Measurements from ENCODE around the gene KDM4C.

Gene KDM4C

GRCh38 chr9:7067169-7067568 lies 309.4 kb downstream of the KDM4C start:
- DNase-seq = no peak

GRCh38 chr9:7071916-7072315 lies 314.1 kb downstream of the KDM4C start:
- DNase-seq = no peak

GRCh38 chr9:7073706-7074105 lies 315.9 kb downstream of the KDM4C start:
- no peak for DNase-seq

- no peak for DNase-seq
Observed at GRCh38 chr9:7075154-7075553, 317.4 kb downstream of the KDM4C start.

GRCh38 chr9:7079051-7079450 lies 321.3 kb downstream of the KDM4C start:
- no peak for DNase-seq

GRCh38 chr9:7081065-7081600 lies 323.4 kb downstream of the KDM4C start:
- DNase-seq = no peak

GRCh38 chr9:7083192-7083591 lies 325.4 kb downstream of the KDM4C start:
- DNase-seq = no peak

- no peak for DNase-seq
Observed at GRCh38 chr9:7085357-7085756, 327.6 kb downstream of the KDM4C start.

GRCh38 chr9:7086389-7086788 lies 328.6 kb downstream of the KDM4C start:
- no peak for DNase-seq

- no peak for DNase-seq
Observed at GRCh38 chr9:7088611-7089010, 330.8 kb downstream of the KDM4C start.

GRCh38 chr9:7089406-7090193 lies 331.8 kb downstream of the KDM4C start:
- DNase-seq = no peak

- no peak for DNase-seq
Observed at GRCh38 chr9:7093040-7093439, 335.3 kb downstream of the KDM4C start.

- DNase-seq = peak; percentile 7
Observed at GRCh38 chr9:7094052-7094451, 336.3 kb downstream of the KDM4C start.

GRCh38 chr9:7094576-7094975 lies 336.8 kb downstream of the KDM4C start:
- DNase-seq = no peak

- DNase-seq = no peak
Observed at GRCh38 chr9:7095058-7095457, 337.3 kb downstream of the KDM4C start.

GRCh38 chr9:7097040-7097715 lies 339.4 kb downstream of the KDM4C start:
- no peak for DNase-seq

- no peak for DNase-seq
Observed at GRCh38 chr9:7097785-7098752, 340.3 kb downstream of the KDM4C start.

- DNase-seq = no peak
Observed at GRCh38 chr9:7103367-7103766, 345.6 kb downstream of the KDM4C start.

GRCh38 chr9:7103771-7104170 lies 346.0 kb downstream of the KDM4C start:
- no peak for DNase-seq

GRCh38 chr9:7104625-7105024 lies 346.9 kb downstream of the KDM4C start:
- DNase-seq = peak; percentile 73

- DNase-seq = no peak
Observed at GRCh38 chr9:7105095-7105494, 347.3 kb downstream of the KDM4C start.

- no peak for DNase-seq
Observed at GRCh38 chr9:7108936-7109335, 351.2 kb downstream of the KDM4C start.

- DNase-seq = no peak
Observed at GRCh38 chr9:7111413-7111812, 353.6 kb downstream of the KDM4C start.

Data from DMS79 treated with DMSO at 0.1 percent for 48 hours (cell line).